Stimulated activated CD4-positive, alpha-beta T cell treated with anti-CD3 and anti-CD28 coated beads, Interleukin-1b, Interleukin-23, amount 100 ng/mL, for 1 hour (primary cell): ENCODE results near the gene PIK3R6.
"Not testable (repeated sequence)": the region's sequence is repeated elsewhere in the genome, so short reads cannot be mapped to it uniquely, and the experiment has no call there.

Experiments used
- DNase-seq, 2 donors: peaks; one replicate each; pipeline ENCODE4 v3.0.0-alpha.2; 2020; ENCODE audit warnings: low read depth in 2 of 2

The PIK3R6 gene

DNA sequence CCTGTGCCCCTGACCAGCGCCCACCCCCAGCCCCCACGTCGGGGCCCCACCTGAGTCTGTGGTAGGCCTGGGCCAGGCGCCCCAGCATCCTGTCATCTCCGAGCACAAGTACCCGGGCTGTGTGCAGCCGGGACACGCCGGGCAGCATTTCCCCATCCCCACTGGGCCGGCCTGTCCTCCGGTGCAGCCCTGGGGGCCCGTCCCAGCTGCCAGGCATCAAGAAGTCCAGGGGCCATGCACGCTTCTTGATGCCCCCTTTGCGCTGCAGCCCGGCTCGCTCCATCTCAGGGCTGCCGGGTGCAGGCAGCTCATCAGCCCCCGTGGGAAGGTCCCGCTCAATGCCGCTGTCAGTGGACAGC is 39.0 kb downstream of the PIK3R6 start:
- no peak for DNase-seq

GRCh38 chr17:8826808-8827435 is 40.6 kb downstream of the PIK3R6 start:
- DNase-seq: no peak

GRCh38 chr17:8825802-8826201 is 41.7 kb downstream of the PIK3R6 start:
- no peak for DNase-seq

- no peak for DNase-seq
Observed at GRCh38 chr17:8823279-8823678, 44.2 kb downstream of the PIK3R6 start.

DNA sequence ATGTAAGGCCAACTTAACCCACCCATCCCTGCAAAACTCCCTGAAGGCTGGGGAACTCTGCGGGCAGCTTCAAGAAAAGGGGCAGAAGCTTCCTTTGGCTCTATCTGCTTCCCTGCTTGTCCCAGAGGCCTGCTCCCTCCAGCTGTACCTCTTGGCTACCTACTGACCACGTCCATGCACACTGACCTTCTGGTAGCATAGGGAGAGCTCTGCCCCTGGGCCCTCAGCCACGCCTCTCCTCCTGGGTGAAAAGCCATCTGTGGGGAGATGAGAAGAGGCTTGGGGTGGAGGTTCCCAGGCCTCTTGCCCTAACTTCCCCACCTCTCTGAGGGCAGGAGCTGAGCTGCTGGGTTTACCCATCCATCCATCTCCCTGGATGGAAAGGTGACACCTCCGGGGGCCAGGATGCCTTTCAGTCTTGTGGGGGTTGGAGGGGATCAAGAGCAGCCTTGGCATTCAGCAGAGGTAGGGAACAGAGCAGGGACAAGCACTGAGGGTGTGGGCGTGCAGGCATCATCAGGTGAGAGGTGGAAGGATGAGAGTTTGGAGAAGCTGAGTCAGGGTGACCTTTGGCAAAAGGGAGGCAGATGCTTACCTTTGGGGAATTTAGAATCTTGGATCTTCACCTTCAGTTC is 45.0 kb downstream of the PIK3R6 start:
- no peak for DNase-seq

- no peak for DNase-seq
Observed at GRCh38 chr17:8821446-8822105, 45.9 kb downstream of the PIK3R6 start.

- no peak for DNase-seq
Observed at GRCh38 chr17:8820311-8821010, 47.0 kb downstream of the PIK3R6 start.

GRCh38 chr17:8818654-8819330 is 48.7 kb downstream of the PIK3R6 start:
- DNase-seq: no peak

GRCh38 chr17:8818047-8818446 is 49.4 kb downstream of the PIK3R6 start:
- DNase-seq: no peak

GRCh38 chr17:8806926-8807550 is 60.4 kb downstream of the PIK3R6 start:
- DNase-seq: no peak

- DNase-seq: no peak
Observed at GRCh38 chr17:8806253-8806925, 61.1 kb downstream of the PIK3R6 start.

DNA sequence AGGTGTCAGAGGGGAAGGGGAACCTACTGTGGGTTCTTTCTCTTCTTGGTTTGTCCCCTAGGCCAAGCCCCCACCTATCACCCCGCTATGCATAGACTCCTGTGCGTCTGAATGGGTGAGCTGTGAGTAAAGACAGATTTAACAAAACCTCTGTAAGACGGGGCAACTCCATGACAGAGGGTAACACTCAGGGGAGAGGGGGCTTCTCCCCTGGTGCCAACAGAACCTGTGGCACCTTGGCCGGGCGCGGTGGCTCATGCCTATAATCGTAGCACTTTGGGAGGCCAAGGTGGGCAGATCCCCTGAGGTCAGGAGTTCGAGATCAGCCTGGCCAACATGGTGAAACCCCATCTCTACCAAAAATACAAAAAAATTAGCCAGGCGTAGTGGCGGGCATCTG is 62.1 kb downstream of the PIK3R6 start:
- not testable (repeated sequence) for DNase-seq

GRCh38 chr17:8803531-8804420 is 63.7 kb downstream of the PIK3R6 start:
- no peak for DNase-seq

DNA sequence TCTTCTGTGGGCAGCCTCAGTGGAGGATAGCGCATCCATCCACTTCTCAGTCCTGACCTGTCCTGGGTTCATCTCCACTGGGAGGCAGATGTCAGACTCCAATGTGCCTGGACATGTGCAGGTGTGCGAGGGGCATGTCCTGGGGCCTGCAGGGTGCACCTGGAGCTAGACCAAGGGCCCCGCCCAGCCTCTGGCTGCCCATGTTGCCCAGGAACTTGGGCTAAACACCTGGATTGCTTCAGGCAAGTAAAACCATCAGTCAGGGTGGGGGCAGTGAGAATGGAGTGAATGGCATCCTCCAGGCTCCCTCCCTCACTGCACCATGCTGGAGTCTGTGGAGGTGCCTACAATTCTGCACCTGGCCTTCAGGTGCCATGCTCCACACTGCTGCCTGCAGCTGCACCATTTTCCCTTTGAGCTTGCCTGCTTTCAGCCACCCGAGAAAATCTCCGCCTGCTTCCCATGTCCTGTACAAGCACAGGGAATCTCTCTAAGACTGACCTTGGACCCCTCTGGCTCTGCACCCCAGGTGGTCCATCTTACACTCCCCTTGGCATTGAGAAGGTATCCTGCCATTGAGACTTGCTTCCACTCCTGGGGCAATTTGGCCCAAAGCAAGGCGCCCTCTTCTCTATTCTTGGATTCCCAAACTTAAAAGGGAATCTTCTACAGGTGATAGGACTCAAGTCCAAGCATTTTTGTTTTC is 66.2 kb downstream of the PIK3R6 start:
- DNase-seq: no peak

GRCh38 chr17:8800656-8801055 is 66.8 kb downstream of the PIK3R6 start:
- DNase-seq: no peak

DNA sequence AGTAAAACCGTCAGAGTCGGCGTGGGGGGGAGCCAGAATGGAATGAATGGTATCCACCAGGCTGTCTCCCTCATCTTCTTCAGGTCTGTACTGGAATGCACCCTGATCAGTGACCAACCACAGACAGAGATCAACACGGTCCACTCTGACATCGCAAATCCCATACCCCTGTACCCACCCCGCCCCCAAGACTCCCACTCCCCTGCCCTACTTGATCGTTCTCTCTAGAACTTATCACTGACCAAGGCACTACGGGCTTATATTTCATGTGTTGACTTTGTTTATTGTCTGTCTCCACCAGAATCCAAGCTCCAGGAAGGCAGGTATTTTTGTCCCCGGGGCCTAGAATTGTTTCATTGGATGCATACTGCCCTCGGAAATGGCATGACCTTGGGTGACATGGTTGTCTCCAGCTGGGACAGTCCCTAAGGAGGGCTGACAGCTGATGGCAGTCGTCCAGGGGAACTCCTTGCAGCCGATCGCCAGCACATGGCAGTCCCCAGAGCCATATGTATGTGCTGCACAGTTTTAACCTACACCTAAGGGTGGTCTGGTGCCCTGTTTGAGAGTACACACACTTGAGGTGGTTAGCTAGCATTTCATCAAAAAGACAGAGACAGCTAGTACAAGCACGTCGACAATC is 67.8 kb downstream of the PIK3R6 start:
- no peak for DNase-seq

DNA sequence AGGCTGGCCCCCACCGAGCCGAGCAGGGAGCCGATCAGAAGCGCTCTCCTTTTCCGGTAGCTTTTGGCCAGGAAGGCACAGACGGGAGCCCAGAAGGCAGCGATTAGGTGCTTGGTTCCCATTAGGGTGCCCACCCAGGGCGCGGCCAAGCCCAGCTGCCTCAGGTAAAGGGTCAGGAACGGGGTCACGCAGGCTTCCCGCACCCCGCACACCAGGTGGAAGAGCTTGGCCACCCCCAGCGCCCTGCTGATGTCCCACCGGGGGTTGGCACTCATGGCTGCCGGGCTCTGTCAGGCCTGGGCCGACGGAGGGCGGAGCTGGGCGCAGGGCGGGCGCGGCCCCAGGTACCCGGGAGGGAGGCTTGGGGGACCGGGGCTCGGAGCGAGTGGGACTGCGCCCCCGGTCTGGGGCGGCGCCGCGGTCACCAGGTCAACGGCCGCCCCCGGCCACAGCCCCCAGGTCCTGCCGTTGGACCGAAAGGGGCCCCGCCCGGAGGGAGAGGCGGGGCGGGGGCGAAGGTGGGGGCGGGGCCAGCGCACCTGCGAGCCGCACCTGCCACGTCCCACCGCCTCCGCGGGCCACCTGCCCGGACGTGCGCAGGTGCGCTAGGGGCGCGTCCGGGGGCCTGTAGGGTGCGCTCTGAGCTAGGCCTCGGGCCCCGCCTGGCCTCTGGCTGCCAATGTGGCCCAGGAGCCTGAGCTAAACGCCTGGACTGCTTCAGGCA is 68.5 kb downstream of the PIK3R6 start, which contains the start of gene MFSD6L:
TSS of gene MFSD6L (minus strand) at position 520 of the 724 bp plus-strand sequence. CDS start at position 275, 245 bp downstream.
- DNase-seq: no peak
